Measurements from ENCODE around the gene FAT1.
"Not testable (repeated sequence)": the region's sequence is repeated elsewhere in the genome, so short reads cannot be mapped to it uniquely, and the experiment has no call there.

FAT1 gene

GRCh38 chr4:186723292-186724057 is at the start of gene FAT1:
FAT1 (minus strand) TSS chr4:186723856; CDS start chr4:186709827, 14,029 bp downstream.
- DNase-seq = peak; percentile 49

GRCh38 chr4:186772936-186773487 is 49.4 kb upstream of the FAT1 start:
- DNase-seq = no peak

GRCh38 chr4:186771624-186772023 is 48.0 kb upstream of the FAT1 start:
- no peak for DNase-seq

GRCh38 chr4:186770481-186771175 is 47.0 kb upstream of the FAT1 start:
- DNase-seq = no peak

- DNase-seq = no peak
Measured at GRCh38 chr4:186767794-186768193, 44.1 kb upstream of the FAT1 start.

- no peak for DNase-seq
Measured at GRCh38 chr4:186765673-186766546, 42.3 kb upstream of the FAT1 start.

GRCh38 chr4:186765138-186765537 is 41.5 kb upstream of the FAT1 start:
- no peak for DNase-seq

GRCh38 chr4:186764457-186764856 is 40.8 kb upstream of the FAT1 start:
- no peak for DNase-seq

GRCh38 chr4:186762865-186763264 is 39.2 kb upstream of the FAT1 start:
- no peak for DNase-seq

- no peak for DNase-seq
Measured at GRCh38 chr4:186762361-186762760, 38.7 kb upstream of the FAT1 start.

GRCh38 chr4:186761956-186762355 is 38.3 kb upstream of the FAT1 start:
- DNase-seq = not testable (repeated sequence)

- no peak for DNase-seq
Measured at GRCh38 chr4:186761393-186761792, 37.7 kb upstream of the FAT1 start.

- no peak for DNase-seq
Measured at GRCh38 chr4:186760576-186760975, 36.9 kb upstream of the FAT1 start.

GRCh38 chr4:186759990-186760389 is 36.3 kb upstream of the FAT1 start:
- DNase-seq = no peak

GRCh38 chr4:186758929-186759682 is 35.5 kb upstream of the FAT1 start:
- DNase-seq = no peak

GRCh38 chr4:186757696-186758355 is 34.2 kb upstream of the FAT1 start:
- DNase-seq = no peak

- not testable (repeated sequence) for DNase-seq
Measured at GRCh38 chr4:186756550-186756949, 32.9 kb upstream of the FAT1 start.

GRCh38 chr4:186755550-186756519 is 32.2 kb upstream of the FAT1 start:
- no peak for DNase-seq

GRCh38 chr4:186754976-186755375 is 31.3 kb upstream of the FAT1 start:
- no peak for DNase-seq

GRCh38 chr4:186752325-186752724 is 28.7 kb upstream of the FAT1 start:
- DNase-seq = no peak
